Heart left ventricle (tissue), 16 donors: Measurements from ENCODE around the gene FAM227A. TPM values are rescaled to one million over a fixed set of nuclear protein-coding genes. Genes with fewer than 3 reads are reported as not detected.
A peak's percentile ranks its signal among the peaks of the same experiment; 100 is the strongest.

Experiments
- ATAC-seq, 4 donors: fragments of 200-7000 bp; cut with Tn5 transposase; one replicate each; pipeline ENCODE4 v1.9.1; 2020 to 2022; ENCODE audit warnings: moderate library complexity in 4 of 4, mild to moderate bottlenecking in 3 of 4, moderate number of reproducible peaks in 1 of 4
- DNase-seq, 5 donors: peaks; one replicate each; pipeline ENCODE4 v3.0.0-alpha.2; 2020
- H3K27ac ChIP-seq, 12 donors: fragments of 200-600 bp; sonication (generic) in 4 of 12; one replicate each; pipeline versions ENCODE4 v1.5.0 to v1.8.0; 2016 to 2022; ENCODE audit warnings: mild to moderate bottlenecking in 2 of 12
- H3K27me3 ChIP-seq, 9 donors: fragments of 200-600 bp; sonication (generic) in 2 of 9; one replicate each; pipeline versions ENCODE4 v1.5.1 to v1.8.0; 2016 to 2022; ENCODE audit warnings: mild to moderate bottlenecking in 3 of 9
- H3K36me3 ChIP-seq, 9 donors: fragments of 200-600 bp; sonication (generic) in 2 of 9; one replicate each; pipeline versions ENCODE4 v1.5.0 to v1.8.0; 2018 to 2022; ENCODE audit warnings: mild to moderate bottlenecking in 2 of 9
- H3K4me1 ChIP-seq, 12 donors: fragments of 200-600 bp; sonication (generic) in 4 of 12; one replicate each; pipeline versions ENCODE4 v1.5.0 to v1.8.0; 2016 to 2022; ENCODE audit warnings: mild to moderate bottlenecking in 3 of 12
- H3K4me3 ChIP-seq, 12 donors: fragments of 200-600 bp; sonication (generic) in 4 of 12; one replicate each; pipeline versions ENCODE4 v1.5.0 to v1.8.0; 2017 to 2022; ENCODE audit warnings: mild to moderate bottlenecking in 9 of 12, moderate library complexity in 4 of 12
- H3K9me3 ChIP-seq, 12 donors: fragments of 200-600 bp; sonication (generic) in 4 of 12; one replicate each; pipeline versions ENCODE4 v1.5.0 to v1.8.0; 2016 to 2022; ENCODE audit warnings: mild to moderate bottlenecking in 1 of 12
- CTCF ChIP-seq, 12 donors: fragments of 200-600 bp; sonication (generic) in 4 of 12; IDR thresholded peaks; one replicate each; pipeline versions ENCODE4 v1.5.0 to v1.8.0; 2018 to 2022; ENCODE audit warnings: antibody characterized with exemption in 12 of 12, mild to moderate bottlenecking in 5 of 12
- POLR2A ChIP-seq, 2 donors: fragments of 450-650 bp; IDR thresholded peaks; one replicate each; pipeline ENCODE4 v1.6.1; 2017; ENCODE audit warnings: antibody characterized with exemption in 2 of 2, mild to moderate bottlenecking in 2 of 2, moderate library complexity in 2 of 2
- WGBS, 4 donors: extraction: QIAGEN DNeasy Blood & Tissue Kit in 2 of 4; methylation state at CpG; one replicate each; pipeline versions ENCODE4 v1.1.5 to v1.1.7; 2013 to 2018; 5-methylcytosine and 5-hydroxymethylcytosine counted together
- intact Hi-C, 10 donors: fragments of 100-400 bp; cut with DNase I; formaldehyde crosslinking; loops; one replicate each; pipeline versions ENCODE4 v1.11.1 to v1.14.2; 2022
- polyA plus RNA-seq, 2 donors: library from polyadenylated mRNA; stranded (reverse); fragments of 200-250 nt; gene quantifications; one replicate each; pipeline ENCODE4 v1.2.3, GENCODE V29; 2013
- total RNA-seq, 9 donors: library from RNA; depleted of rRNA in 2 of 9; stranded (reverse); fragments of >200 nt in 2 of 9; fragmentation: NEBNext Ultra II Directional in 3 of 9; extraction: Animal tissue kit (Norgen Biotek cat#: 25700) in 3 of 9; gene quantifications; one replicate each; pipeline versions ENCODE4 v1.1.0 to v1.2.4, GENCODE V29; 2016 to 2023
- donor health status: ischemic (EF 13 %, LVEDD 7.1; RV severe dilation, severe dysfunction).
- donor health status: healthy with polysubstance abuse.
- donor health status: DM: no; HTN: yes; CAD: no.
- donor health status: DM: no; HTN: no; CAD: no.
- donor health status: ischemic (EF 25% LVEDD 6.9; RV normal size, moderate dysfunction).
- donor health status: ischemic (EF 25% LVEDD 5.7; RV mildly dilated, moderate dysfunction).
- donor health status: healthy.
- donor health status: DM: yes; HTN: yes; CAD: no.
- donor health status: ischemic (EF 35%, LVEDD 5.7; RV mildly dilated, moderate dysfunction).
- donor health status: nonischemic (EF 11% LVEDD 7.7; RV severe dilation, severe dysfunction).
- donor health status: DM: yes; HTN: yes; CAD: no.
- donor health status: PGD.
- donor health status: ischemic (EF 29% LVEDD 5.4; RV normal size, mild dysfunction).
- donor health status: nonischemic (EF 23%, LVEDD 6.1; RV moderate dilation, normal function).

The FAM227A gene
- total and polyA plus RNA-seq, 11 donors = 0.16 to 1.0 (median 0.36) TPM

- Histone ChIP-seq H3K27me3 (no peaks in the 10 kb centered on the region), H3K27ac (peak overlapping the region in 11 of 12 donors; percentile 57 to 99 (median 97)), H3K36me3 (peaks cover 0 to 17% (median 3%) of the 10 kb centered on the region in 9 donors), H3K4me1 (peaks cover 23 to 59% (median 49%) of the 10 kb centered on the region in 12 donors), H3K9me3 (no peaks in the 10 kb centered on the region), H3K4me3 (peak overlapping the region; percentile 57 to 94 (median 76))
- WGBS, 4 donors = 37 to 43% (median 38%) methylated on average over 5 of the region's 5 CpGs
- DNase-seq (no peak), ATAC-seq (no peak)
- intact Hi-C loops = loop anchor here in 1 of 10 donors (10.0 kb wide), 1 partner anchor 194 kb away; the partner anchor contains the start of gene DDX17
- TF ChIP-seq POLR2A (IDR thresholded peaks at IDR 0.05) = no peak
- TF ChIP-seq CTCF (IDR thresholded peaks at IDR 0.05) = no peak
Observed at GRCh38 chr22:38699143-38699542, 43.0 kb upstream of the FAM227A start.

DNA sequence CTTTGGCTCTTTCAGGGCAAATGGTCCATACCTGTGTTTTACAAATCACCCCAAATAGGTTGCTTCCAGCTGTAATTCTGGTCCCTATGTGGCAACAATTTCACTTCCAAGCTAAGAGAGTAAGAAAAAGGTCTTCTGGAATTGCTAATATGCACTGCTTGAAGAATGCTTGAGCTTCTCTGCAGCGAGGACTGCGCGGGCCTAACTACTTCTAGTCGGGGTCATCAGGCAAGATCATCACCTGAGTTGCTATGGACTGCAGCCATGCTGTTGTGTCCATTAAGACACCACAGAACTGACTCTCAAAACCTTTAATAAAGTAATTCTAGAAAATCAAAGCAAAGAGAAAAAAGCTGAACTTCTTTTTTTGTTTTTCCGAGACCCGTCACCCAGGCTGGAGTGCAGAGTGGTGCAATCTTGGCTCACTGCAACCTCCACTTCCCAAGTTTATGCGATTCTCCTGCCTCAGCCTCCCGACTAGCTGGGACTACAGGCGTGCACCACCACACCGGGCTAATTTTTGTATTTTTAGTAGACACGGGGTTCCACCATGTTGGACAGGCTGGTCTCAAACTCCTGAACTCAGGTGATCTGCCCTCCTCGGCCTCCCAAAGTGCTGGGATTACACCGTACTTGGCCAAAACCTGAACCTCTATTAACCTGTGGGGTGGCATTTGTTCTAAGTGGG lies 42.4 kb upstream of the FAM227A start:
- Histone ChIP-seq H3K36me3 (peaks cover 0 to 22% (median 7%) of the 10 kb centered on the region in 9 donors), H3K27ac (peak overlapping the region in 11 of 12 donors; percentile 36 to 99 (median 97)), H3K4me3 (peak overlapping the region in 10 of 12 donors; percentile 57 to 94 (median 81)), H3K27me3 (no peaks in the 10 kb centered on the region), H3K4me1 (peaks cover 23 to 61% (median 49%) of the 10 kb centered on the region in 12 donors), H3K9me3 (no peaks in the 10 kb centered on the region)
- DNase-seq = no peak
- ATAC-seq = no peak
- 89 to 92% (median 91%) methylated on average over 13 of the region's 13 CpGs for WGBS, 4 donors
- no peak for TF ChIP-seq POLR2A (IDR thresholded peaks at IDR 0.05)
- TF ChIP-seq CTCF (IDR thresholded peaks at IDR 0.05) = no peak
- intact Hi-C loops = loop anchor here in 1 of 10 donors (10.0 kb wide), 1 partner anchor 194 kb away; the partner anchor contains the start of gene DDX17

- TF ChIP-seq POLR2A (IDR thresholded peaks at IDR 0.05) (no peak), CTCF (IDR thresholded peaks at IDR 0.05) (no peak)
- H3K9me3 ChIP-seq = no peaks in the 10 kb centered on the region
- peaks cover 0 to 22% (median 10%) of the 10 kb centered on the region in 9 donors for H3K36me3 ChIP-seq
- DNase-seq (peak in 2 of 5 donors; percentile 47 to 65), ATAC-seq (peak in 3 of 4 donors; percentile 17 to 44 (median 22))
- WGBS, 4 donors = 39 to 49% (median 46%) methylated on average over 8 of the region's 8 CpGs
- peak overlapping the region in 6 of 12 donors; percentile 3 to 87 (median 43) for H3K4me3 ChIP-seq
- intact Hi-C loops = loop anchor here in 2 of 10 donors (2.0 to 10.0 kb wide), 2 partner anchors 15 to 193 kb away; partner anchors contain the start of gene DDX17 (in 1 of the 2)
- H3K27ac ChIP-seq = peak overlapping the region in 11 of 12 donors; percentile 45 to 99 (median 74)
- H3K27me3 ChIP-seq = no peaks in the 10 kb centered on the region
- peaks cover 23 to 61% (median 49%) of the 10 kb centered on the region in 12 donors for H3K4me1 ChIP-seq
Observed at GRCh38 chr22:38697425-38698089, 41.4 kb upstream of the FAM227A start.
